H9 (cell line): ENCODE data around the gene MEN1. TPM values are rescaled to one million over a fixed set of nuclear protein-coding genes. Genes with fewer than 3 reads are reported as not detected.

Source experiments
- DNase-seq: peaks from one replicate; pipeline ENCODE4 v3.0.0-alpha.2; 2017
- H2AFZ ChIP-seq: one replicate; pipeline ENCODE4 v1.6.1; 2013; ENCODE audit warnings: mild to moderate bottlenecking, low read length, control low read depth, moderate library complexity
- H2AK5ac ChIP-seq: 2 replicates; pipeline ENCODE4 v1.6.1; 2013; ENCODE audit warnings: low read length, control low read depth, mixed read lengths; ENCODE audit not compliant: insufficient read length
- H2BK120ac ChIP-seq: one replicate; pipeline ENCODE4 v1.6.1; 2013; ENCODE audit warnings: low read depth, mild to moderate bottlenecking, low read length, control low read depth, inconsistent platforms; ENCODE audit not compliant: poor library complexity, severe bottlenecking
- H2BK12ac ChIP-seq: 2 replicates; pipeline ENCODE4 v1.6.1; 2013; ENCODE audit warnings: low read length, control low read depth, mixed read lengths, low read depth; ENCODE audit not compliant: insufficient read length
- H2BK15ac ChIP-seq: 2 replicates; pipeline ENCODE4 v1.6.1; 2013; ENCODE audit warnings: low read depth, low read length, control low read depth
- H2BK20ac ChIP-seq: one replicate; pipeline ENCODE4 v1.6.1; 2013; ENCODE audit warnings: low read depth, mild to moderate bottlenecking, low read length, control low read depth, inconsistent platforms; ENCODE audit not compliant: poor library complexity, severe bottlenecking
- H2BK5ac ChIP-seq: 2 replicates; pipeline ENCODE4 v1.6.1; 2013; ENCODE audit warnings: low read length, control low read depth, mixed read lengths; ENCODE audit not compliant: insufficient read length
- H3K14ac ChIP-seq: 2 replicates; pipeline ENCODE4 v1.6.1; 2013; ENCODE audit warnings: low read length, control low read depth; ENCODE audit not compliant: insufficient read depth
- H3K18ac ChIP-seq: 2 replicates; pipeline ENCODE4 v1.6.1; 2013; ENCODE audit warnings: low read depth, mild to moderate bottlenecking, mixed read lengths, low read length, control low read depth; ENCODE audit not compliant: insufficient read length
- H3K23ac ChIP-seq: 2 replicates; pipeline ENCODE4 v1.6.1; 2013; ENCODE audit warnings: low read length, control low read depth, mixed read lengths, low read depth; ENCODE audit not compliant: insufficient read length
- H3K23me2 ChIP-seq: 2 replicates; pipeline ENCODE4 v1.6.1; 2013; ENCODE audit warnings: low read depth, mild to moderate bottlenecking, mixed read lengths, low read length, control low read depth; ENCODE audit not compliant: insufficient read length, poor library complexity, severe bottlenecking
- H3K27ac ChIP-seq: 2 replicates; pipeline ENCODE4 v1.5.1; 2013; ENCODE audit warnings: low read length, control low read depth, mixed read lengths, low read depth; ENCODE audit not compliant: insufficient read length
- H3K27me3 ChIP-seq: 2 replicates; pipeline ENCODE4 v1.6.1; 2013; ENCODE audit warnings: low read length, control low read depth, inconsistent platforms; ENCODE audit not compliant: insufficient read depth
- H3K4ac ChIP-seq: 2 replicates; pipeline ENCODE4 v1.6.1; 2013; ENCODE audit warnings: low read depth, mild to moderate bottlenecking, control low read depth, inconsistent platforms, low read length, moderate library complexity
- H3K4me1 ChIP-seq: 2 replicates; pipeline ENCODE4 v1.6.1; 2013; ENCODE audit warnings: low read length, control low read depth, inconsistent platforms; ENCODE audit not compliant: insufficient read depth
- H3K4me2 ChIP-seq: 2 replicates; pipeline ENCODE4 v1.6.1; 2013; ENCODE audit warnings: low read length, control low read depth, mixed read lengths; ENCODE audit not compliant: insufficient read length, insufficient read depth
- H3K56ac ChIP-seq: 2 replicates; pipeline ENCODE4 v1.6.1; 2013; ENCODE audit warnings: low read depth, mild to moderate bottlenecking, mixed read lengths, low read length, control low read depth; ENCODE audit not compliant: insufficient read length
- H3K79me1 ChIP-seq: 2 replicates; pipeline ENCODE4 v1.6.1; 2013; ENCODE audit warnings: low read depth, mild to moderate bottlenecking, moderate library complexity, low read length, control low read depth, inconsistent platforms; ENCODE audit not compliant: insufficient read depth, poor library complexity, severe bottlenecking
- H3K79me2 ChIP-seq: 2 replicates; pipeline ENCODE4 v1.6.1; 2013; ENCODE audit warnings: low read length, control low read depth, inconsistent platforms; ENCODE audit not compliant: insufficient read depth
- H3K9ac ChIP-seq: 2 replicates; pipeline ENCODE4 v1.6.1; 2013; ENCODE audit warnings: low read length, control low read depth, mixed read lengths; ENCODE audit not compliant: insufficient read length; ENCODE audit errors: extremely low read depth
- H3K9me3 ChIP-seq: one replicate; pipeline ENCODE4 v1.6.1; 2013; ENCODE audit warnings: low read depth, low read length, inconsistent platforms; ENCODE audit not compliant: control insufficient read depth
- H3T11ph ChIP-seq: one replicate; pipeline ENCODE4 v1.6.1; 2013; ENCODE audit warnings: mild to moderate bottlenecking, low read length, control low read depth, inconsistent platforms
- H4K20me1 ChIP-seq: one replicate; pipeline ENCODE4 v1.6.1; 2013; ENCODE audit not compliant: control insufficient read depth, insufficient read length, insufficient read depth
- H4K5ac ChIP-seq: 2 replicates; pipeline ENCODE4 v1.6.1; 2013; ENCODE audit warnings: low read depth, mild to moderate bottlenecking, mixed read lengths, low read length, control low read depth; ENCODE audit not compliant: insufficient read length
- H4K8ac ChIP-seq: replicated peaks from 2 replicates; pipeline ENCODE4 v1.6.1; 2013; ENCODE audit warnings: low read length, control low read depth, mixed read lengths, low read depth; ENCODE audit not compliant: insufficient read length
- H4K91ac ChIP-seq: 2 replicates; pipeline ENCODE4 v1.6.1; 2013; ENCODE audit warnings: low read depth, mild to moderate bottlenecking, moderate library complexity, mixed read lengths, low read length, control low read depth; ENCODE audit not compliant: insufficient read length
- H3K27ac Mint-ChIP-seq, 3 experiments: 2 replicates in 2 of 3; 3 replicates in 1 of 3; pipeline ENCODE4 v1.8.0; 2020 to 2021; ENCODE audit warnings: mixed read lengths in 3 of 3, mild to moderate bottlenecking in 1 of 3, moderate library complexity in 1 of 3
- H3K27me3 Mint-ChIP-seq: 2 replicates; pipeline ENCODE4 v1.8.0; 2021; ENCODE audit warnings: low read depth, mild to moderate bottlenecking, moderate library complexity, mixed read lengths
- H3K36me3 Mint-ChIP-seq, 3 experiments: 2 replicates in 2 of 3; 3 replicates in 1 of 3; pipeline ENCODE4 v1.8.0; 2020 to 2021; ENCODE audit warnings: low read depth in 3 of 3, mixed read lengths in 3 of 3; ENCODE audit not compliant: insufficient read depth in 1 of 3
- H3K4me1 Mint-ChIP-seq, 2 experiments: 2 replicates each; pipeline ENCODE4 v1.8.0; 2020; ENCODE audit warnings: mixed read lengths in 2 of 2
- H3K4me3 Mint-ChIP-seq, 2 experiments: 2 replicates in 1 of 2; 3 replicates in 1 of 2; pipeline ENCODE4 v1.8.0; 2020 to 2021; ENCODE audit warnings: mild to moderate bottlenecking in 2 of 2, mixed read lengths in 2 of 2, moderate library complexity in 1 of 2
- H3K9me3 Mint-ChIP-seq, 2 experiments: 2 replicates in 1 of 2; 3 replicates in 1 of 2; pipeline ENCODE4 v1.8.0; 2020; ENCODE audit warnings: mild to moderate bottlenecking in 2 of 2, mixed read lengths in 2 of 2, moderate library complexity in 1 of 2
- CTCF ChIP-seq: fragments of 200-600 bp; sonication (generic); conservative IDR thresholded peaks from 3 replicates; pipeline ENCODE4 v1.8.0; 2021; ENCODE audit warnings: antibody characterized with exemption, mild to moderate bottlenecking
- WGBS: extraction: QIAGEN DNeasy Blood & Tissue Kit; methylation state at CpG from one replicate; pipeline ENCODE4 v1.1.7; 2013; ENCODE audit warnings: missing lambda C conversion rate, low lambda C conversion rate, mixed read lengths; ENCODE audit not compliant: insufficient read length; ENCODE audit errors: extremely low coverage; 5-methylcytosine and 5-hydroxymethylcytosine counted together
- total RNA-seq: library from RNA; stranded (reverse); gene quantifications from 2 replicates; pipeline ENCODE4 v1.2.1, GENCODE V29; 2021

MEN1 gene
- total RNA-seq, 1 experiment from 2014 or later: 49.9 TPM

DNA sequence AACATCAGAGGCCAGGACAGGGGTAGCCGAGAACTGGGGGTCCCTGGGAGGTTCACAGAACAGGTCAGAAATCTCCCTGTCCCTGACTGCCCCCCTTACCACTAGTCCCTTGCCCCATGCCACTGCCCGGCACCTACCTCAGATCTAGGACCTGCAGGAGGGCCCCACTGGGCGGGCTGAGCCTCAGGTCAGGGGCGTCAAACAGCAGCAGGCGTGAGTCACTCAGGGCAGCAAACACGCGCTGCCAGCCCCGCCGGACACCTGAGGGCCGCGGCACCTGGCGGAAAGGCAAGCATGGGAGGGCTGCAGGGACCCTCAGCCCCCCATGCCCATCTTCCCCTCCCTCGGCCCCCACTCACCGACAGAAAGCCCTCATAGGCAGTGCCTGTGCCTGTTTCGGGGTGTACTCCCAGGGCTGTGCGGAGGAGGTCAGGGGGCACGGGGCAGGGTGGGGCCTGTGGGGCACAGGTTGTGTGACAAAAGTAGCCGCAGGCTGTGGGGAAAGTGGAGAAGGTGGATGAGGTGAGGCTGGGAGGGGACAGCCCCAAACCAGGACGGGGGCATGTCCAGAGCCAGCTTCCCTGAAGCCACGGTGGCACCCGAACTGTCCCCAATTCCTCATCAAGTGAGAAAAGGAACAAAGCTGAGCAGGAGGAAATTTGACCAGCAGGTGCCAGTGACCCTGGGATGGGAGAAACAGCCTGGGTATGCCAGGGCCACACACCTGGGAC, 22.3 kb upstream of the MEN1 start:
- no peak overlapping the region for H2BK120ac ChIP-seq
- Mint-ChIP-seq H3K4me1 (no peaks in the 10 kb centered on the region), H3K27ac (no peak overlapping the region), H3K9me3 (no peaks in the 10 kb centered on the region), H3K4me3 (no peak overlapping the region), H3K36me3 (peaks cover 0 to 39% (median 20%) of the 10 kb centered on the region in 3 experiments; a peak in 4 of 7 replicates), H3K27me3 (no peaks in the 10 kb centered on the region)
- H3K79me1 ChIP-seq: no peaks in the 10 kb centered on the region
- H3K18ac ChIP-seq: no peak overlapping the region
- no peak overlapping the region for H2AFZ ChIP-seq
- no peak overlapping the region for H2BK15ac ChIP-seq
- H3K4me2 ChIP-seq: no peak overlapping the region
- H4K20me1 ChIP-seq: no peaks in the 10 kb centered on the region
- no peak overlapping the region for H3K9ac ChIP-seq
- no peaks in the 10 kb centered on the region for H3K27me3 ChIP-seq
- no peak overlapping the region for H2BK20ac ChIP-seq
- H3K56ac ChIP-seq: no peak overlapping the region
- H2AK5ac ChIP-seq: no peak overlapping the region
- no peak overlapping the region for H3K14ac ChIP-seq
- TF ChIP-seq CTCF: no peak
- H2BK5ac ChIP-seq: no peak overlapping the region
- H3K79me2 ChIP-seq: no peaks in the 10 kb centered on the region
- no peaks in the 10 kb centered on the region for H3K4me1 ChIP-seq
- H4K8ac ChIP-seq: no peak overlapping the region
- H4K5ac ChIP-seq: no peak overlapping the region
- DNase-seq: no peak
- no peaks in the 10 kb centered on the region for H3K23me2 ChIP-seq
- WGBS: no CpG with 5 or more reads among the region's 21 CpGs
- H2BK12ac ChIP-seq: no peak overlapping the region
- no peak overlapping the region for H4K91ac ChIP-seq
- H3K27ac ChIP-seq: no peak overlapping the region
- H3T11ph ChIP-seq: no peak overlapping the region
- no peaks in the 10 kb centered on the region for H3K9me3 ChIP-seq
- H3K4ac ChIP-seq: no peak overlapping the region
- no peak overlapping the region for H3K23ac ChIP-seq
